ENCODE measurements around the gene HRNR. TPM values are rescaled to one million over a fixed set of nuclear protein-coding genes. Genes with fewer than 3 reads are reported as not detected.
A peak's percentile ranks its signal among the peaks of the same experiment; 100 is the strongest.

Gene HRNR
- polyA plus RNA-seq, 3 donors, result not detected

- intact Hi-C loops (cut with micrococcal nuclease), result loop anchor here (1.0 to 2.0 kb wide), 2 partner anchors 133 kb away; no protein-coding TSS in a partner anchor
- Histone ChIP-seq H3K4me3 (replicated peaks in 1 of 3; ENCODE audit: low read depth in 2 of 3, low read length in 3 of 3) (no peak overlapping the region), H3K9me3 (replicated peaks in 1 of 2; ENCODE audit: control insufficient read depth in 1 of 2, insufficient read depth in 1 of 2, low read length in 2 of 2) (no peaks in the 10 kb centered on the region), H3K4me1 (ENCODE audit: control insufficient read depth in 1 of 2, insufficient read depth in 2 of 2, low read length in 2 of 2) (peaks cover 15 to 20% of the 10 kb centered on the region in 2 donors), H3K9ac (ENCODE audit: insufficient read depth, low read length, poor library complexity, severe bottlenecking) (no peak overlapping the region), H3K36me3 (replicated peaks in 1 of 2; ENCODE audit: control insufficient read depth in 1 of 2, insufficient read depth in 2 of 2, low read length in 2 of 2) (no peaks in the 10 kb centered on the region), H3K4me2 (replicated peaks; ENCODE audit: extremely low read depth, low read length, poor library complexity, severe bottlenecking) (no peak overlapping the region), H2AFZ (ENCODE audit: insufficient read depth, low read depth, low read length, poor library complexity, severe bottlenecking) (no peak overlapping the region), H3K79me2 (ENCODE audit: insufficient read depth, low read length) (no peaks in the 10 kb centered on the region), H4K20me1 (ENCODE audit: insufficient read depth, low read length) (no peaks in the 10 kb centered on the region), H3K27ac (ENCODE audit: low read depth in 1 of 2, low read length in 2 of 2) (no peak overlapping the region), H3K27me3 (ENCODE audit: control insufficient read depth in 2 of 2, insufficient read depth in 2 of 2, low read length in 2 of 2) (peaks cover 0 to 15% of the 10 kb centered on the region in 2 donors)
- peak; percentile 47 to 68 (median 67) for DNase-seq
- Mint-ChIP-seq H3K36me3 (no peaks in the 10 kb centered on the region), H3K27ac (peak overlapping the region in 1 of 7 donors; percentile 31), H3K27me3 (ENCODE audit: low read depth in 3 of 3) (peaks cover 9 to 20% (median 19%) of the 10 kb centered on the region in 3 donors), H3K4me1 (peaks cover 28% of the 10 kb centered on the region), H3K4me3 (no peak overlapping the region), H3K9me3 (peaks cover 0 to 3% (median 0%) of the 10 kb centered on the region in 7 donors)
- 0% methylated on average over 1 of the region's 8 CpGs for WGBS (ENCODE audit: insufficient coverage)
- TF ChIP-seq CTCF (IDR thresholded peaks at IDR 0.05), result peak; percentile 94
Measured at GRCh38 chr1:152185544-152186391, 38.2 kb downstream of the HRNR start.

- H3K27ac ChIP-seq (ENCODE audit: low read depth in 1 of 2, low read length in 2 of 2), result no peak overlapping the region
- Mint-ChIP-seq H3K27ac (peak overlapping the region in 1 of 7 donors; percentile 11), H3K9me3 (no peaks in the 10 kb centered on the region), H3K4me1 (peaks cover 12% of the 10 kb centered on the region), H3K36me3 (no peaks in the 10 kb centered on the region), H3K4me3 (no peak overlapping the region), H3K27me3 (ENCODE audit: low read depth in 3 of 3) (peaks cover 0 to 8% (median 3%) of the 10 kb centered on the region in 3 donors)
- H3K4me1 ChIP-seq (ENCODE audit: control insufficient read depth in 1 of 2, insufficient read depth in 2 of 2, low read length in 2 of 2), result no peaks in the 10 kb centered on the region
- no peak overlapping the region for H3K4me2 ChIP-seq (replicated peaks; ENCODE audit: extremely low read depth, low read length, poor library complexity, severe bottlenecking)
- H2AFZ ChIP-seq (ENCODE audit: insufficient read depth, low read depth, low read length, poor library complexity, severe bottlenecking), result no peak overlapping the region
- no peaks in the 10 kb centered on the region for H3K9me3 ChIP-seq (replicated peaks in 1 of 2; ENCODE audit: control insufficient read depth in 1 of 2, insufficient read depth in 1 of 2, low read length in 2 of 2)
- H3K27me3 ChIP-seq (ENCODE audit: control insufficient read depth in 2 of 2, insufficient read depth in 2 of 2, low read length in 2 of 2), result no peaks in the 10 kb centered on the region
- intact Hi-C loops (cut with micrococcal nuclease), result loop anchor here (2.0 kb wide), 1 partner anchor 40 kb away; no protein-coding TSS in a partner anchor
- no peak for TF ChIP-seq CTCF (IDR thresholded peaks at IDR 0.05)
- peak in 2 of 3 donors; percentile 25 to 42 for DNase-seq
- no peak overlapping the region for H3K4me3 ChIP-seq (replicated peaks in 1 of 3; ENCODE audit: low read depth in 2 of 3, low read length in 3 of 3)
- 88% methylated on average over 2 of the region's 2 CpGs for WGBS (ENCODE audit: insufficient coverage)
- H3K9ac ChIP-seq (ENCODE audit: insufficient read depth, low read length, poor library complexity, severe bottlenecking), result no peak overlapping the region
- no peaks in the 10 kb centered on the region for H3K79me2 ChIP-seq (ENCODE audit: insufficient read depth, low read length)
- H3K36me3 ChIP-seq (replicated peaks in 1 of 2; ENCODE audit: control insufficient read depth in 1 of 2, insufficient read depth in 2 of 2, low read length in 2 of 2), result no peaks in the 10 kb centered on the region
- no peaks in the 10 kb centered on the region for H4K20me1 ChIP-seq (ENCODE audit: insufficient read depth, low read length)
Measured at GRCh38 chr1:152182944-152183361, 41.0 kb downstream of the HRNR start.
